NK-92 (cell line): Measurements from ENCODE around the gene MEN1.
"Not testable (repeated sequence)": the region's sequence is repeated elsewhere in the genome, so short reads cannot be mapped to it uniquely, and the experiment has no call there.

ENCODE experiments used
- DNase-seq: peaks from one replicate; lab custom pipeline; 2025; ENCODE audit not compliant: unreplicated experiment; lab: John Stamatoyannopoulos, UW

MEN1 gene

DNA sequence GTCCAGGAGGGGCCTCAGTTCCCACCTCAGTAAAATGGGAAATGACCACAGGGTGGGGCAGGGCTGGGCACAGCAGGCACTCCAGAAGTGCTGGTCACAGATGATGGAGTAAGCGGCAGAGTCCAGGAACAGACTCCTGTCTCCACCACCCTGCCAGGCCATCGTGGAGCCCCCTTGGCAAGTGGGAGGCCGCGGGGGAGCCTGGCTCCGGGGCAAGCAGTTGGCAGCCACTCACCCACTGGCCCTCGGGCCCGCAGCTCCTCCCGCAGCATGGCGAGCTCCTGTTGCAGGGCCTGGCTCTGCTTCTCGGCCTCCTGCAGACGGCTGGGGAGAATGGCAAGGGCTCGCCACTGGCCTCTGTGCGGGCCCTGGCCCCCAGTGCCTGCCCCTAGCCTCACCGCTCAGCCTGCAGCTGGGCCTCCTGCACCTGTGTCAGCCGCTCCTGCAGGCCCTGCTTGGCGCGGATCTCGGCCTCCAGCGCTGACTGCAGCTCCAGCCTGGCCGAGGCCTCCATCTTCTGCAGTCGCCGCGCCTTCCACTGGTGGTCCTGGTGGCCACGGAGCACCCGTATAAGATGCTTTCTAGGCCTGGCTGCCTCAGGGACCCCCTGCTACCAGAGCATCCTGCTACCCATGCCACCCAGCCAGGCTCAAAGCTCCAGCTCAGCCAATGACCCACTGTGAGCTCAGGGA lies 23.8 kb upstream of the MEN1 start:
- DNase-seq: no peak

DNA sequence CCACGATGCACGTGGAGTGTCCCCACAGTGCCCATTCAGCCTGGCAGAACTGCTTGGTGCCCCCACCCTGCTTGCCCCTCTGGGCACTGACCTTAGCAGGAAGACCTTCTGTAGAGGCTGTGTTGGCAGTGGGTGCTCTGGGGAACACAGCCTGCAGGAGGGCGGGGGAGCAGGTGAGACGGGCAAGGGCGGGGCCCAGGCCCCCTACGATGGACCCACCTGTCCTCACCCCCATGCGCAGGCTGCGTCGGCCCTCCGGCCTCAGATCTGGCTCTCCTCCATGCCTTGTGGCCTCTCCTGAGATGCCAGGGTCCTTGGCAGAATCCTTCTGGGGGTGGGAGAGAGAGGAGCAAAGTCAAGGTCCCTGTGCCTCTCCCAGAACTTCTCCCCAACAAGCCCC lies 23.2 kb upstream of the MEN1 start:
- DNase-seq: no peak

DNA sequence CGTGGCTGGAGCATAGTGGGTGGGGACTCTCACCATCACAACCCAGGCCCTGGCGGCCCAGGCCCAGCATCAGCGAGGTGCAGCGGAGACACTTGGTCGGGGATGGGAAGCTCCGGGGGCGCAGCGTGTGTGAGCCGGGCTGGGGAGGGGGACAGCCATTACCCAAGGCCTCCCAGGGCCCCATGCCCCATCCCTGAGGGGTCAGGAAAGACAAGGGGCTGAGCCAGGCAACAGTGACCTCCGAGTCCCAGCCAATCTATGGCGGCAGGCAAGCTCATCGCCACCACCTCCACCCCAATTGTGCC lies 22.8 kb upstream of the MEN1 start:
- DNase-seq: no peak

GRCh38 chr11:64832467-64833197 lies 22.3 kb upstream of the MEN1 start:
- no peak for DNase-seq

DNA sequence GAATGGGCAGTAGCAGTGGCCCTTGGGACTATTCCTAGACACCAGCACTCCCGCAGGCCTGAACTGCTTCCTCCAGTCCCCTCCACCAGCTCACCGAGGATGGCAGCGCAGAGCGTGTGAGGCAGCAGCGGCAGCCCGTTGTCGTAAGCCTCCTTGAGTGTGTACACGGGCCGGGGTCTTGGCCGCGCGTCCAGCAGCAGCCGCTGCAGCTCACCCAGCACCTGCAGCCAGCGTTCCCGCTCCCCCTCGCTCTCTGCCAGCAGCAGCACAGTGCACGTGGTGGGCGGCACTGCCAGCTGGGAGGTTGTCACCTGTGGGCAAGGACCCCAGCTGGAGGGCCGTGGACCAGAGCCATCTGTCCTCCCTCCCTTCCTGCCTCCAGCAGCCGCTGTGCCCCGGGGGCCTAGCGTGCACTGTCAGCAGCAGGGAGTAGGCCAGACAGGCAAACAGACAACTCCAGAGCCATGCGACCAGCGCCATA lies 21.1 kb upstream of the MEN1 start:
- DNase-seq: no peak

DNA sequence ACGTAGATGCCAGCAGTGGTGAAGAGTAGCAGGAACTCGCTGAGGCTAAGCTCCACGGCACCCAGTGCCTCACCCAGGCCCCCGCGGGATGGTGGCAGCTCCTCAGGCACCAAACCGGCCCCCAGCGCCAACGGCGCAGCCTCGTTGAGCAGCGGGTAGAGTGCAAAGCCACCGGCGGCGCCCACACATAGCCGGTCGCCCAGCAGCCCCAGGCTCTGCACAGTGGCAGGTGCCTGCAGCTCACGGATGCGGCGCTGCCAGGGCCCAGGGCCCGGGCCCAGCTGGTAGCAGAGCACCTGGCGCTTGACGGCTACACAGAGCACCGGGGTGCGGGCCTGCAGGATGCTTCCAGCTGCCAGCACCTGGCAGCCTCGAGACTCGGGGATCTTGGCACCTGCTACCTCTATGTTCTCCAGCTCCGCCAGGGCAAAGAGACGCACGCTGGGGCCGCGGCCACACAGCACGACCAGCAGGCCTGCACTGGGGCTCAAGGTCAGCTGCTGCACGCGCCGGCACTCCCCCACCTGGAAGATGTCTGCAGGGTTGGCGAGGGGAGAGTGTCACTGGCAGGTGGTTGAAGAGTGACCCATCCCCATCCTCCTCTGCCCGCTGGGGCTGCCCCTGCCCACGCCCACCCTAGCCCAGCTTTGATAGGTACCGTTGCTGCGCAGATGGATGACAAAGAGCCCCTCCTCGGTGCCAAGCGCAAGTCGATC lies 19.3 kb upstream of the MEN1 start:
- no peak for DNase-seq

GRCh38 chr11:64827451-64827839 lies 17.1 kb upstream of the MEN1 start:
- no peak for DNase-seq

DNA sequence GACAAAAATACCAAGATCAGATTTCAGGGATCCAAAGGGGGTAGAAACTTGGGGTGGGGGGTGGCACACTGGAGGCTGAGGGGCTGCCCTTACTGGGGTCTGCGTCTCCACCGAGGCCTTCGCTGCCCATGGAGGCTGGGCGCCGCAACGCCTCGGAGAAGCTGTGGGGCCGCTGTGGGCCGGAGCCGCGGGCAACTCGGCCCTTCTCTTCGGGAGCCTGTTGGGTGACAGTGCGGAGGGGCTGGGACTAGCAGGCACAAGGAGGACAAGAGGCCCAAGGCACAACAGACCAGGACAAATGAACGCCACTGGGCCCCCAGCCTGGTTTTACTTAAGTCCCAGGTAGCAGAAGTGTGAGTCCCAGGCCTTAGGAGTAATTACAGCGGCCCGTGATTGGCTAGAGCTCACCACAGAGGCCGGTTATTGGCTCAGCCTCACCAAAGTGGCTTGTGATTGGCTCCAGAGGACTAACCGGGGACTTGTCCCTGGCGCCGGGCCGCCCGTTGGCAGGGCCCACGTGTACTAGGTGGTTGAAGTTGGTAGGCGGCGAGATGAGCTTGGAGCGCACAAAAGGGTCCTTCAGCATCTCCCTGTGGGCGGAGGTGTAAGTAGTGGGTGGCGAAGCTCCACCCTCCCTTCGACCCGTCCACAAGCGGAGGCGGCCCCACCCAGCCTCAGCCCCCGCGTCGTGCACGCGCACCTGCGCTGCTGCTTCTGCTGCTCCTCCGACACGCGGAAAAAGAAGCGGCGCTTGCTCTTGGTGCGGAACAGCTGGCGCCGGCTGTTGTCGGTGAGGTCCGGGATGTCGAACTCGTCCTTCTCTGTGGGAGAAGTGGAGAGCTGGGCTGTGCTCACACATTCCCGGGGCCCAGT lies 16.5 kb upstream of the MEN1 start:
- DNase-seq: no peak

DNA sequence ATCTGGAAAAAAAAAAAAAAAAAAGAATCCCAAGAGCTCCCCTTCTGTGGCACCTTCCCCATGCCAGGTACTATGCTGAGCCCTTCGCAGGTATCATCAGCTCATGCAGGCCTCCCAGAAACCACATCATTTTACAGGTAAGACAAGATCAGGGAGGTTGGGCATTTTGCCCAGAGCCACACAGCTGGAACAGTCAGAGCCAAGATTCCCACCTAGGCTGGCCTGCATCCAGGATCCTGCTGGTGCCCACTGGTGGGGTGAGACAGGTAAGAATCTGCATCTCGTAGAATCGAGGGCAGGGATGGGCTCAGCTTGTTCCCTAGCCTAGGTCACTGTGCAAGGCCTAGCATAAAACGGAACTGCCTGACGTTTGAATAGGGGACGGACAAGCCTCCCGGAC lies 15.7 kb upstream of the MEN1 start:
- DNase-seq: no peak

DNA sequence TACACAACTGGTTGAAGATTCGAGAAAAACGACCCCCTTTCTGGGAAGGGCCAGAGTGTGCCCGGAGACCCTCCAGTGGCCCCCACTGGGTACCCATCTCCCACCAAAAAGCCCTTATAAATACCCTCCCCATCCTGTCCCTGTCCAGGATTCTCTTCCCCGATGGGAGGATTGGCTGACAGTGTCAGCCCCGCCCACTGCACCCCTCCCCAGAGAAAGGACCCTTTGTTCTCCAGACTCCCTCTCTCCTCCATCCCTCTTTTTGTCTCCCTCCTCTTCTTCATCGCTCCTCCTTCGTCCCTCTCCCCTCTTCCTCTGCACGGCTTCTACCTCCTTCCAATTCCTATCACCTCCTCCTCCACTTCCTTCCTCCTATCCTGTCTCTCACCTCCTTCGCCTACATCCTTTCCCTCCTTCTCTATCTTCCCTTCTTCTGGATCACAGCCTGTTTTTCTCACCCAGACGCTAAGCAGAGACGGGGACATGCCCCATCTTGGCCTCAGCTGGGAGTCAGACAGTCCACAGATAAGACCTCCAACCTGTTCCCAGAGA lies 13.3 kb upstream of the MEN1 start:
- DNase-seq: no peak

DNA sequence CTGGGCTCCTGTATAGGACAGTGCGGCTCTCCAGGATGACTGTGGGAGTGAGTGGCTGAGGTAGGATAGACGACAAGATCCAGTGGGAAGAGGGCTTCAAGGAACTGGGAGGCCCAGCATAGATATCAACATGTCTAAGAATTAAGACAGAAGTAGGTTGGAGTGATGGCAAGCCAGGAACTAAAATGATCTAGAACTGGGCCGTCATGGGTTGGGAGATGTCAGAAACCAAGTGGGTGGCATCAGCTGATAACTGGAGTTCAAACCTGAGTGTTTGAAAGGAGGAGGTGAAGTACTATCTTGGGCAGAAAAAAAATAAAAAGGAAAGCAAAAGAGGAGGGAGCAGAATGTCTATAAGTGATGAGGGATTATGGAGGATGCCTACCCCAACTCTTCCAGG lies 7.1 kb upstream of the MEN1 start:
- DNase-seq: no peak

- DNase-seq: not testable (repeated sequence)
Measured at GRCh38 chr11:64815433-64815832, 5.1 kb upstream of the MEN1 start.

GRCh38 chr11:64814712-64815187 lies 4.4 kb upstream of the MEN1 start:
- DNase-seq: no peak

DNA sequence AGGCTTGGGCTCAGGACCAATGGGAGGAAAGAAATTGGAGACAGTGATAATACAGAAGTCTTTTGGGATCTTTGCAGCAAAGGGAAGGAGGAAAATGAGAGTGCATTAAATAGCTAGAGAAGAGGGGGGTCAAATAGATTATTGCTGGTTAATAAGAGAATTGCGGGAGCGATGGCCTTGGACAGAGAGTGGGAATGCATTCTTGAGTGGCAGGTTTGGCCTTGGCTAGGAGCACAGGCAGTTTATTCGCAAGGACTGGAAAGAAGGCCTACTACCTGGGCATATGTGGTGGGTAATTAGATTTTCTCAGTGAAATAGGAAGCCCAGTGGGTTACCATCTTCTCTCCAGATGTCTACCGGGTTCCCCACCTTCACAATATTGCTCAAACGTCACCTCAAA lies 3.5 kb upstream of the MEN1 start:
- no peak for DNase-seq

- no peak for DNase-seq
Measured at GRCh38 chr11:64810891-64811272, 531 bp upstream of the MEN1 start.

GRCh38 chr11:64809781-64810241 lies 540 bp downstream of the MEN1 start:
- DNase-seq: no peak

DNA sequence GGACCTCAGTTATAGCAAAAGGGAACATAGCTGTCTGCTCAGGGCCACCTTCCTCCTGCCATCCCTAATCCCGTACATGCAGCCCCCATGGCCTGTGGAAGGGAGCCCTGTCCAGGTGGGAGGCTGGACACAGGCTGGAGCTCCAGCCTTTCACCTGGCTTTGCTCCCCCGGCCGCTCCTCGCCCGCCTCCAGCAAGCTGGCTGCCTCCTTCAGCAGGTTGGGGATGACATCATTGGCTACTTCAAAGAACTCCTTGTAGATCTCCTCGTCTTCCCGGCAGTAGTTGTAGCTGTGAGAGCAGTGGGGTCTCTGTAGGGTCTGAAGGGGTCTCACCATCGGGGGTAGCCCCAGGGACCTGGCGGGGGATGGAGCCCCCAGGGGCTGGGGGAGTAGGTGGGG lies 4.9 kb downstream of the MEN1 start:
- no peak for DNase-seq

GRCh38 chr11:64804346-64805210 lies 5.8 kb downstream of the MEN1 start:
- DNase-seq: no peak

- DNase-seq: no peak
Measured at GRCh38 chr11:64803846-64804345, 6.5 kb downstream of the MEN1 start.
